HG03432 (cell line): ENCODE measurements around the gene PEX5L.
"Not testable (repeated sequence)": the region's sequence is repeated elsewhere in the genome, so short reads cannot be mapped to it uniquely, and the experiment has no call there.

Source experiments
- ATAC-seq: cut with Tn5 transposase; IDR thresholded peaks from one replicate; pipeline ENCODE4 v1.9.1; 2021; ENCODE audit warnings: mild to moderate bottlenecking, moderate library complexity; ENCODE audit not compliant: unreplicated experiment

The PEX5L gene, protein sequence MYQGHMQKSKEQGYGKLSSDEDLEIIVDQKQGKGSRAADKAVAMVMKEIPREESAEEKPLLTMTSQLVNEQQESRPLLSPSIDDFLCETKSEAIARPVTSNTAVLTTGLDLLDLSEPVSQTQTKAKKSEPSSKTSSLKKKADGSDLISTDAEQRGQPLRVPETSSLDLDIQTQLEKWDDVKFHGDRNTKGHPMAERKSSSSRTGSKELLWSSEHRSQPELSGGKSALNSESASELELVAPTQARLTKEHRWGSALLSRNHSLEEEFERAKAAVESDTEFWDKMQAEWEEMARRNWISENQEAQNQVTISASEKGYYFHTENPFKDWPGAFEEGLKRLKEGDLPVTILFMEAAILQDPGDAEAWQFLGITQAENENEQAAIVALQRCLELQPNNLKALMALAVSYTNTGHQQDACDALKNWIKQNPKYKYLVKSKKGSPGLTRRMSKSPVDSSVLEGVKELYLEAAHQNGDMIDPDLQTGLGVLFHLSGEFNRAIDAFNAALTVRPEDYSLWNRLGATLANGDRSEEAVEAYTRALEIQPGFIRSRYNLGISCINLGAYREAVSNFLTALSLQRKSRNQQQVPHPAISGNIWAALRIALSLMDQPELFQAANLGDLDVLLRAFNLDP

DNA sequence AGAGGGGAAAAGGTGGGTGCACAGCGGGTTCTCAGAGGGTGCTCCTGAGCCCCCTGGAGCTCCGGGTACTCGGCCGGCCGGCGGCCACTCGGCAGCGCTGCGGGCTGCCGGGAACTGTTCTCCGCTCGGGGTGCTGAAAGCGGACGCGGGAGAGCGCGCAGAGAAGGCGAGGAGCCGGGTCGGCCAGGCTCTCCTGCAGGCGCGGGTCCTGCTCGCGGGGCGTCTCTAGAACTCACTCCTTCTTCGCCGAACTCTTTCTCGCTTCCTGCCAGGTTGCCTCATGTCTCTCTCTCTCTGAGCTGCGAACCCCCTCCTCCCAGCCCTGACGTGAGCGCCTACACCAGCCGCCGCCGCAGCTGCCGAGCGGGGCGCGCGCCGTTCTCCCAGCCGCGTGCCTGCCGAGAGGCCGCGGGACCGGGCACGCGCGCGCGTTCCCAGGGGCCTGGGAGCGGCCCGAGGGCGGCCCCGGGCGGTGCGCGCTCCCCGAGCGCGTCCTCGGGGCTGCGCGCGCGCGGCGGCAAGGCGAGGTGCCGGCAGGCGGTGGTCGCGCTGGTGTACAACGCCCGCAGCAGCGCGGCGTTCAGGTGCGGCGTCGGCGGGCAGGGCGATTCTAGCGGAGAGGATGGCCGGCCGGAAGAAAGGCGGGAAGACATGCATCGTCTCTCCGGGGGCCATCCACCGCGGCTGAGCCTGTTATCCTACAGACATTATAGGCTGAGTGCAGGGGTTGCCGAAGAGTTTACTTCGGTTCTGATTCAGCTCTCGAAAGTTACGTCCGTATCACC lies at the start of gene PEX5L:
Gene PEX5L, minus strand, starts transcription at position 267 of the 785 bp plus-strand sequence. CDS start 338 bp downstream, outside the sequence.
- peak; percentile 91 for ATAC-seq

- ATAC-seq: no peak
Observed at GRCh38 chr3:180085122-180085710, 48.5 kb upstream of the PEX5L start.

GRCh38 chr3:180082699-180083098 lies 46.0 kb upstream of the PEX5L start:
- no peak for ATAC-seq

- ATAC-seq: no peak
Observed at GRCh38 chr3:180078592-180078991, 41.9 kb upstream of the PEX5L start.

GRCh38 chr3:180073561-180073960 lies 36.8 kb upstream of the PEX5L start:
- ATAC-seq: no peak

GRCh38 chr3:180072786-180073185 lies 36.0 kb upstream of the PEX5L start:
- ATAC-seq: no peak

- ATAC-seq: no peak
Observed at GRCh38 chr3:180070925-180071324, 34.2 kb upstream of the PEX5L start.

- no peak for ATAC-seq
Observed at GRCh38 chr3:180068023-180068422, 31.3 kb upstream of the PEX5L start.

DNA sequence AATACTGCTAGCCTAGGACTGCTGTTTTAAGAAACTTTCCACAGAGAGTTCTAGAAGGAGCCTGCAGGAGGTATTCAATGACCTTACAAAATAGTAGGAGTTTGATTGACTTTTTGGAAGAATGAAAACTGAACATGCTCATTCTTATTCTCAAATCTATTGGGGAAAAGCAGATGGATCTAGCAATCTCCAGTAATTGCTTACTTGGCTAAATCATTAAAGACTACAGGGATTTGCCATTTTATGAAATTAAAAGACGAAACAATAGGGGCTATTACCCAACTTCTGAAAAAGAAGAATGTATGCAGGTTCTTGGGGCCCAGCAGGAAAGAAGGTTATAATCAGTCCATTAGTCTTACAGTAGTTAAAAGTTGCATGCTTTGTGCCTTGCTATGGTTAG lies 29.9 kb upstream of the PEX5L start:
- no peak for ATAC-seq

DNA sequence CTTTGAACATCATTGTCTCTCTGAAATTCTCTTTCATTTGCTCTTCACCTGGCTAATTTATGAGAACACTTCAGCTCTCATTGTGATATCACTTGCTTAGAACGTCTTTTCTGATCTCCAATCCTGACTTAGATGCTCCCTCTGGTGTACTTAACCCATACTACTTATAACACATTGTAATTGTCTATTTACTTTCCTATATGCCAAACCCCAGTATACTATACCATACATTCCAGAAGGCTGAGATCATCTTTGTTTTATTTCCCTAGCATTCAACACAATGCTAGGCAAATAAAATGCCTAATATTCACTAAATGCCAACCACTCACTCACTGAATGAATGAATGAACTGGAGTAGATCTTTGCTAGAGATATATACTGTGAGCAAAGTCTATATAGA lies 27.0 kb upstream of the PEX5L start:
- ATAC-seq: no peak

- ATAC-seq: no peak
Observed at GRCh38 chr3:180062771-180063170, 26.0 kb upstream of the PEX5L start.

DNA sequence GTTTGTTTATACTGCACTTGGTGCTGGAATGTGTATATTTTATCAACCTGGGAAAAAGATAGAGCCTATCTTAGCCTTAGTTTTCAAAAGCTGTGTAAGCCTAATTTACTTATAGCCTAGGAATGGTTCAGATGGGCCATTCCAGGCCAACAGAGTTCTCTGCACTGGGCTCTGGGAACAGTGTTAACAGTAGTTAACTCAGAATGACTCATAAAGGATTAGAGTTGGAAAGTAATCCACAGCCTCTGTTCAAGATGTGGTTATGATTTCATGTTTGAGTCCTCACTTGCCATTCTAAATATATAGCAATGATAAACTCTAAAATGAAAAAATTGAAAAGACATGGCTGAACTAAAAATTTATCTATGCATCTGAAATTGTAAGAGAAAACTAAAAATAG lies 22.6 kb upstream of the PEX5L start:
- ATAC-seq: no peak

DNA sequence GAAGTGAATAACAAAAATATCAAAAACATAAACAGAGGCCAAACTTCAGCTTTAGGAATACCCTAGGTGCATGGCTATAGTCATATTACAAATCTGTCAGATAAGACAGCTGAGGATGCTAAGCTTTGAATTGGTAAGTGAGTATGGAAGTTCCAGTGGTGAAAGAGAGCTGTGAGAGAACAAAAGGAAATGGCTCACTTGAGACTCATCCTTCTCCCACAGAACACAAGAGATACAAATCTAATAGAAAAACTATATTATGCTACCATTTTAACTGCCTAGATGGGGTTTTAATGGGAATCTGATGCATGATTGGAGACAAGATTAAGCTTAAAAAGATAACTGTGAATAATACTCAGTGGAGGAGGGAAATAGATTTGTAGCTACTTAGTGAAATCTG lies 21.5 kb upstream of the PEX5L start:
- ATAC-seq: no peak

GRCh38 chr3:180055656-180056055 lies 18.9 kb upstream of the PEX5L start:
- not testable (repeated sequence) for ATAC-seq

- ATAC-seq: no peak
Observed at GRCh38 chr3:180049391-180049790, 12.7 kb upstream of the PEX5L start.

DNA sequence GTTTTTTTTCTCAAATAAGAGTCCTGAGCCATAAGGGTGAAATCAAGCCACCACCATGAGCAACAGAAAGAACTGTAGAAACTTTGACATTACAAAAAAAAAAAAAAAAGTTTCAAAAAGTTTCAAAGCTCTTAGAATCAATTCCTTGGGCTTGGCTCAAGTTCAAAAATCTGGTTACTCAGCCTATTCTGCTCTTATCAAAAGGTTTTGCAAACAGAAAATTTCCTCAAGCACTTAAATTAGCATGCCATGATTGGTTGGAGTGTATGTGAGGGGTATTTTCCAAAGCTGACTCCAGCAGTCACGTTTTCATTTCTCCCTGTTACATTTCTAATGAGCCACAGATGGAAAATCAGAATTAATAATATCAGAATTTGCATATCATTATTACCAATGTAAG lies 12.1 kb upstream of the PEX5L start:
- ATAC-seq: no peak

- peak; percentile 93 for ATAC-seq
Observed at GRCh38 chr3:180048103-180048502, 11.4 kb upstream of the PEX5L start.

GRCh38 chr3:180040966-180041365 lies 4.2 kb upstream of the PEX5L start:
- no peak for ATAC-seq

- ATAC-seq: peak; percentile 49
Observed at GRCh38 chr3:180036092-180036670, 556 bp downstream of the PEX5L start.

DNA sequence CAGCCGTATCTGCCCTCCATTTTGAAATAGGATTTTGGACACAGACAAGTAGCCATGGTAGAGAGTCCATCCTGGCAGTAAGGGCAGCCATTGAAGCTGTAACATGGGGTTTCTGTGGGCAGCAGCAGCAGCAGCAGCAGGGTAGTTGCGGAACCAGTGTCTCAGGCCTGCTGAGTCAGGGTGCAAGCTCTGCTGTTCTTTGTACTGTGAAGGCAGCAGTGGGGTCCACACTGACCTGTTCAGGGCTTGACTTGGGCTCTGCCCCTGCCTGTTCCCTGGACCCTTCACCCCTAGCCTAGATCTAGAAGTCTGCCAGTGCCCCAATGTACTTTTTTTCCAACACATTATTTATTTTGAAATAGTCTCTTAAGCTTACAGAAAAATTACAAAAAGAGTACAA lies 9.7 kb downstream of the PEX5L start:
- no peak for ATAC-seq

DNA sequence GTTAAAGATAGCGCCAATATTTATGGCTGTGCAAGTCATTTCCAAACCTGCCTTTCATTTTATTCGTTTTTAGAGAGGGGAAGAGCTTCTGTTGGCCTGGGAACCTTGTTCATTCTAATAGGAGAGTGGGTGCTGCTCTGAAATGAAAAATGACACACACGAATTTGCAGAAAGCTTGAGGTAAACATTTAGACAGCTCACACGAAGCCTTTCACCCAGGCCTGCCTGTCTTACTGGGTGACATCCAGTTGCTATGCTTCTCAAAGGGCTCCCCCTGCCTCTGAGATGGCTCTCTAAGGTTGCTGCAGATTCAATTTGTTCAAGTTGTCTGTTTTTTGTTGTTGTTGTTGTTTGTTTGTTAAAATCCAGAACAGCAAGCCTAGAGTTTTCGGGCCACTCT lies 18.2 kb downstream of the PEX5L start:
- ATAC-seq: peak; percentile 92
